DND-41 (cell line): ENCODE data around the gene ZRANB3.

ENCODE experiments used
- EZH2 ChIP-seq: IDR thresholded peaks from 3 replicates; pipeline ENCODE4 v1.6.1; 2012; ENCODE audit warnings: borderline replicate concordance, low read depth, mild to moderate bottlenecking, moderate library complexity, low read length, inconsistent platforms; ENCODE audit not compliant: severe bottlenecking
- TF ChIP-seq, protein P1 (sequence below): IDR thresholded peaks from 2 replicates; pipeline ENCODE4 v1.5.1; 2012; ENCODE audit warnings: borderline replicate concordance, low read length, moderate library complexity, mild to moderate bottlenecking; ENCODE audit not compliant: poor library complexity, severe bottlenecking; ENCODE audit errors: extremely low read depth

DNA sequence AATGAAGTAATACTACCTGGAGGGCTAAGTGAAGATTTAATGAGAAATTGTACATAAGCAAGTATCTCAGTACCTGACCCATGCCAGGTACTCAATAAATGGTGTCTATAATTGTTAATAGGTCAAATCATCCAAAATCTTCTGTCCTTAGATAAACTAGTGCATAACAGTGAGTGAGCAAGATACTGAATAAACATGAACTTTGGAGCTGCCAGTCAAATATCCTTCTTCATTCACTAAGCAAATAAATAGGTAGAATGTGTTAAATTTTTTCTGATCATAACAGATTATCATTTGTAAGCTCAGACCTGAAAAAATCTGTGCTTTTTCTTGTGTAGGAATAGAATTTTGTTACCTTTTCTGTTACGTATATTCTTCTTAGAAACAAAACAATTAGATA is 439.3 kb downstream of the ZRANB3 start:
- no peak for TF ChIP-seq EZH2
- TF ChIP-seq, protein P1, sequence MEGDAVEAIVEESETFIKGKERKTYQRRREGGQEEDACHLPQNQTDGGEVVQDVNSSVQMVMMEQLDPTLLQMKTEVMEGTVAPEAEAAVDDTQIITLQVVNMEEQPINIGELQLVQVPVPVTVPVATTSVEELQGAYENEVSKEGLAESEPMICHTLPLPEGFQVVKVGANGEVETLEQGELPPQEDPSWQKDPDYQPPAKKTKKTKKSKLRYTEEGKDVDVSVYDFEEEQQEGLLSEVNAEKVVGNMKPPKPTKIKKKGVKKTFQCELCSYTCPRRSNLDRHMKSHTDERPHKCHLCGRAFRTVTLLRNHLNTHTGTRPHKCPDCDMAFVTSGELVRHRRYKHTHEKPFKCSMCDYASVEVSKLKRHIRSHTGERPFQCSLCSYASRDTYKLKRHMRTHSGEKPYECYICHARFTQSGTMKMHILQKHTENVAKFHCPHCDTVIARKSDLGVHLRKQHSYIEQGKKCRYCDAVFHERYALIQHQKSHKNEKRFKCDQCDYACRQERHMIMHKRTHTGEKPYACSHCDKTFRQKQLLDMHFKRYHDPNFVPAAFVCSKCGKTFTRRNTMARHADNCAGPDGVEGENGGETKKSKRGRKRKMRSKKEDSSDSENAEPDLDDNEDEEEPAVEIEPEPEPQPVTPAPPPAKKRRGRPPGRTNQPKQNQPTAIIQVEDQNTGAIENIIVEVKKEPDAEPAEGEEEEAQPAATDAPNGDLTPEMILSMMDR, result no peak
